Left ventricle myocardium superior (tissue), 1 donor: ENCODE measurements around the gene EXT2. TPM values are rescaled to one million over a fixed set of nuclear protein-coding genes. Genes with fewer than 3 reads are reported as not detected.

Experiments
- ATAC-seq: fragments of 200-7000 bp; cut with Tn5 transposase; one replicate; pipeline ENCODE4 v1.9.1; 2020; ENCODE audit warnings: mild to moderate bottlenecking, moderate library complexity
- DNase-seq: peaks from one replicate; pipeline ENCODE4 v3.0.0-alpha.2; 2020
- intact Hi-C: fragments of 100-400 bp; cut with micrococcal nuclease; formaldehyde crosslinking; loops from one replicate; pipeline ENCODE4 v1.11.0; 2022
- total RNA-seq: library from RNA; stranded (reverse); fragmentation: NEBNext Ultra II Directional; extraction: Animal tissue kit (Norgen Biotek cat#: 25700); gene quantifications from one replicate; pipeline ENCODE4 v1.2.1, GENCODE V29; 2021
- donor health status: DM: no; HTN: yes; CAD: no; lungs with severe emphysema.

Gene EXT2
- total RNA-seq, 1 donor from 2014 or later: 27.2 TPM

- ATAC-seq (no peak), DNase-seq (no peak)
- intact Hi-C loops: no loop called here
Observed at GRCh38 chr11:44189986-44190882, 94.8 kb downstream of the EXT2 start.

- DNase-seq (no peak), ATAC-seq (no peak)
- intact Hi-C loops: no loop called here
Observed at GRCh38 chr11:44190883-44191230, 95.4 kb downstream of the EXT2 start.

GRCh38 chr11:44191322-44192016 lies 96.0 kb downstream of the EXT2 start:
- ATAC-seq (no peak), DNase-seq (no peak)
- intact Hi-C loops: no loop called here

GRCh38 chr11:44192017-44192385 lies 96.5 kb downstream of the EXT2 start:
- DNase-seq: no peak
- intact Hi-C loops: no loop called here
- ATAC-seq: no peak

GRCh38 chr11:44192462-44193100 lies 97.1 kb downstream of the EXT2 start:
- no peak for DNase-seq
- no peak for ATAC-seq
- intact Hi-C loops: no loop called here

- no peak for ATAC-seq
- intact Hi-C loops: no loop called here
- DNase-seq: no peak
Observed at GRCh38 chr11:44193856-44194255, 98.4 kb downstream of the EXT2 start.

- DNase-seq (no peak), ATAC-seq (no peak)
- intact Hi-C loops: no loop called here
Observed at GRCh38 chr11:44198146-44198724, 102.8 kb downstream of the EXT2 start.

GRCh38 chr11:44199298-44199697 lies 103.8 kb downstream of the EXT2 start:
- intact Hi-C loops: no loop called here
- no peak for DNase-seq
- no peak for ATAC-seq

- intact Hi-C loops: no loop called here
- DNase-seq (no peak), ATAC-seq (no peak)
Observed at GRCh38 chr11:44199816-44200215, 104.3 kb downstream of the EXT2 start.

GRCh38 chr11:44203270-44204043 lies 108.0 kb downstream of the EXT2 start:
- intact Hi-C loops: no loop called here
- ATAC-seq: peak; percentile 97
- peak; percentile 41 for DNase-seq

- ATAC-seq (no peak), DNase-seq (no peak)
- intact Hi-C loops: no loop called here
Observed at GRCh38 chr11:44205352-44205751, 109.9 kb downstream of the EXT2 start.

GRCh38 chr11:44205836-44206235 lies 110.4 kb downstream of the EXT2 start:
- DNase-seq (no peak), ATAC-seq (no peak)
- intact Hi-C loops: no loop called here

- DNase-seq (no peak), ATAC-seq (no peak)
- intact Hi-C loops: no loop called here
Observed at GRCh38 chr11:44207292-44207691, 111.8 kb downstream of the EXT2 start.

- ATAC-seq: no peak
- intact Hi-C loops: no loop called here
- DNase-seq: no peak
Observed at GRCh38 chr11:44208976-44209603, 113.6 kb downstream of the EXT2 start.

- no peak for ATAC-seq
- intact Hi-C loops: no loop called here
- DNase-seq: no peak
Observed at GRCh38 chr11:44212128-44212527, 116.7 kb downstream of the EXT2 start.

GRCh38 chr11:44213148-44213547 lies 117.7 kb downstream of the EXT2 start:
- DNase-seq (no peak), ATAC-seq (no peak)
- intact Hi-C loops: no loop called here

- DNase-seq (no peak), ATAC-seq (no peak)
- intact Hi-C loops: no loop called here
Observed at GRCh38 chr11:44217432-44217831, 122.0 kb downstream of the EXT2 start.

- DNase-seq: no peak
- ATAC-seq: no peak
- intact Hi-C loops: no loop called here
Observed at GRCh38 chr11:44219830-44220796, 124.6 kb downstream of the EXT2 start.
